Measurements from ENCODE around the gene TEX22.

The TEX22 gene

DNA sequence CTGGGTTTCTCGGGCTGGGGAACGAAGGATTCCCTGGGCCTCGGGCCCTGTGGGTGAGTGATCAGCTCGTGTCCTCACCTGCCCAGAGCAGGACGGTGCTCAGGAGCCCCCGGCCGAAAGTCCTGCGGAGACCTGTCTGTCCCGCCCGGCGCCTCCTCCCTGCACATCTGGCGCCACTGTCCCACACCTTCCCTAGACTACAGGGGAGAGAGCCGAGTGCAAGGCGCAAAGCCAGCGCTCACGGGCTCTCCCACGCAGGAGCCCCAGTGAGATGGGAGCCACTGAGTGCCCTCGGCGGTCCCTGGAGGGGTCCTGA lies 13.1 kb upstream of the TEX22 start:
- H3K4me3 ChIP-seq (ENCODE audit: low read length): no peak overlapping the region
- TF ChIP-seq, protein P1, sequence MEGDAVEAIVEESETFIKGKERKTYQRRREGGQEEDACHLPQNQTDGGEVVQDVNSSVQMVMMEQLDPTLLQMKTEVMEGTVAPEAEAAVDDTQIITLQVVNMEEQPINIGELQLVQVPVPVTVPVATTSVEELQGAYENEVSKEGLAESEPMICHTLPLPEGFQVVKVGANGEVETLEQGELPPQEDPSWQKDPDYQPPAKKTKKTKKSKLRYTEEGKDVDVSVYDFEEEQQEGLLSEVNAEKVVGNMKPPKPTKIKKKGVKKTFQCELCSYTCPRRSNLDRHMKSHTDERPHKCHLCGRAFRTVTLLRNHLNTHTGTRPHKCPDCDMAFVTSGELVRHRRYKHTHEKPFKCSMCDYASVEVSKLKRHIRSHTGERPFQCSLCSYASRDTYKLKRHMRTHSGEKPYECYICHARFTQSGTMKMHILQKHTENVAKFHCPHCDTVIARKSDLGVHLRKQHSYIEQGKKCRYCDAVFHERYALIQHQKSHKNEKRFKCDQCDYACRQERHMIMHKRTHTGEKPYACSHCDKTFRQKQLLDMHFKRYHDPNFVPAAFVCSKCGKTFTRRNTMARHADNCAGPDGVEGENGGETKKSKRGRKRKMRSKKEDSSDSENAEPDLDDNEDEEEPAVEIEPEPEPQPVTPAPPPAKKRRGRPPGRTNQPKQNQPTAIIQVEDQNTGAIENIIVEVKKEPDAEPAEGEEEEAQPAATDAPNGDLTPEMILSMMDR (IDR thresholded peaks at IDR 0.05; ENCODE audit: insufficient read depth, low read depth, low read length, missing control alignments): no peak
- DNase-seq (ENCODE audit: low read depth): no peak

DNA sequence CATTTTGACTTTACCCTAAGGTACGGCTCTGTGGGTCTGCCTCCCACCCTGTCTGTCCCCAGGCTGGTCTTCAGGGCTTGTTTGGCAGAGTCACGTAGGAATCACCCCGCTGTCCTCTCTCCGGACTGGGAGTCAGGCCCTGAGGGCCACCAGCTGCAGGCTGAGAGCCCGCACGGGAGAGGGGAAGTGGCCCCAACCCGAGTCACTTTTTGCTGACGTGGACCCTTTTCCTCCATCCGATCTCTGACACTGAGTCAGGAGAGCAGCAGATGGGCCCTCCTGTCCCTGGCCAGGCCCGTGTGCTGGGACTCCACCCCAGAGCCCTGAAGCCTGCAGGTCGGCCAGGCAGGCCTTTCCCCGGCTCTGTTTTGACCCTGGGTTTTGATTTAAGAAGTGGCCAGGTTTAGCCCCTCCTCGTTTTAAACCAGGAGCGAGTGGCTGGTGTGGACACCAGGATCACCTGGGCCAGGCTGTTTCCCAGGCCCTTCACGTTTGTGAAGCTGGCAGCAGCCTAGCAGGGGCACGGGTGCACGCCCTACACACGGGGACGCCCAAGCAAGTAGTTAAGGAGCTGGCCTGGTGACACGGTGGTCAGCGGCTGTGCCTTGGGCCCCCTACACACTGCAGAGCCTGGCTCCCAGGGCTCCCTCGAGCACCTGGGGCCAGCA lies 12.5 kb upstream of the TEX22 start:
- no peak overlapping the region for H3K4me3 ChIP-seq (ENCODE audit: low read length)
- TF ChIP-seq, protein P1 (IDR thresholded peaks at IDR 0.05; ENCODE audit: insufficient read depth, low read depth, low read length, missing control alignments): no peak
- no peak for DNase-seq (ENCODE audit: low read depth)

DNA sequence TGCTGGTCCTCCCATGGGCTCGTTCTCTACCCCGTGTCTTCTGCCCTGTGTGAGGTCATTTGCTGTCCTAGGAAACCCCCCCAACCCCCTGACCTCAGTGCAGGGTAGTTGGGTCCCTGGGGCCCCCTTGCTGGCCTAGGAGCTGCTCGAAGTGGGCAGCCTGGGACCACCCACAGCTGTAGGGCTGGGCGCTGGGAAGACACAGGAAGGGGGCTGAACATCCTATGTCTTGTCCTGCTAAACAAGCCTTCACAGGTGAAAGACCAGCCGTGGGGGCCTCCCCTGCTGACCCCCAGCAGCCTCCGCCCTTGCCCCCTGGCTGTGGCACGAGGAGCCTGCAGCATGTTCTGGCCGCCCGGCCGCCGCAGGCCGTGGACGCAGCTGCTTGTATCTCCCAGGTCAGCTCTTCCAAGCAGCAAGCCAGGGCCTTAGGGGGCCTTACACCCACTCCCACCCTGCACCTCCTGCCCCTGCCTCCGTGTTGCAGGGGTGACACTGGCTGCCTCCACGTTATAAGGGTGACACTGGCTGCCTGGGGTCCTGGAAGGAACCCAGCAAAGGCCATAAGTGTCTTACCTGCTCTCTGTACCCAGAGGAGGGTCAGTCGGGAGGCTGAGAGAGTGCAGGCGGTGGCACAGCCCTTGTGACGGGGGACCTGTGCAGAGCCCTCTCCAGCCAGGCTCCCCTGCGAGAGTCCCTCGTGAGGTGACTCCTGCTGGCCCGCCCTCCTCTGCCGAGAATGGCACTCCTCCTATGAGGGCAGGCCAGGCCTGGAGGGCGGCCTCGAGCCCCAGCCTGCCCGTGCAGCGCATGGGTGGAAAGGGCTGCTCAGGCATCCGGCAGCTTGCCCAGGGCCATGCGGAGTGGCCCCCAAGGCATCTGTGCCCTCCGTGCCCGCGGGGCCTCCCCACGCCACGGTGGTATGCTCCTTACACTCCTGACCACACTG lies 11.5 kb upstream of the TEX22 start:
- H3K4me3 ChIP-seq (ENCODE audit: low read length): no peak overlapping the region
- TF ChIP-seq, protein P1 (IDR thresholded peaks at IDR 0.05; ENCODE audit: insufficient read depth, low read depth, low read length, missing control alignments): no peak
- DNase-seq (ENCODE audit: low read depth): no peak

DNA sequence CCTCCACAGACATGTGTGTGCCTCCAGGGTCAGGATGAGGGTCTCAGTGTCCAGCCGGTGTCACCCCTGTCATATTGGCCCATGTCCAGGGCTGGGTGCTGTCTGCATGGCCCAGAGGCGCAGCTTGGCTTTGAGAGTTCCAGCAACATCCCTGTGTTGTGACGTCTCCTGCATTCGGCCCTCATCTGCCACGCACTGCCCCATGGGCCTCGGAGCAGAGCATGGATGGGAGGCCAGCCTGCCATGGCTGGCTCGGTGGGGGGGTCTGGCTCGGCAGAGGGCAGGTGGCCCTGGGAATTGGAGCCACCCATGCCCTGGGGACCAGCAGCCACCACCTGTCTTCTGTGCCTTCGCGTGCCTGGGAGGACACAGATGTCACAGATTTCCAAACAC lies 10.8 kb upstream of the TEX22 start:
- no peak for DNase-seq (ENCODE audit: low read depth)
- TF ChIP-seq, protein P1 (IDR thresholded peaks at IDR 0.05; ENCODE audit: insufficient read depth, low read depth, low read length, missing control alignments): no peak
- H3K4me3 ChIP-seq (ENCODE audit: low read length): no peak overlapping the region

DNA sequence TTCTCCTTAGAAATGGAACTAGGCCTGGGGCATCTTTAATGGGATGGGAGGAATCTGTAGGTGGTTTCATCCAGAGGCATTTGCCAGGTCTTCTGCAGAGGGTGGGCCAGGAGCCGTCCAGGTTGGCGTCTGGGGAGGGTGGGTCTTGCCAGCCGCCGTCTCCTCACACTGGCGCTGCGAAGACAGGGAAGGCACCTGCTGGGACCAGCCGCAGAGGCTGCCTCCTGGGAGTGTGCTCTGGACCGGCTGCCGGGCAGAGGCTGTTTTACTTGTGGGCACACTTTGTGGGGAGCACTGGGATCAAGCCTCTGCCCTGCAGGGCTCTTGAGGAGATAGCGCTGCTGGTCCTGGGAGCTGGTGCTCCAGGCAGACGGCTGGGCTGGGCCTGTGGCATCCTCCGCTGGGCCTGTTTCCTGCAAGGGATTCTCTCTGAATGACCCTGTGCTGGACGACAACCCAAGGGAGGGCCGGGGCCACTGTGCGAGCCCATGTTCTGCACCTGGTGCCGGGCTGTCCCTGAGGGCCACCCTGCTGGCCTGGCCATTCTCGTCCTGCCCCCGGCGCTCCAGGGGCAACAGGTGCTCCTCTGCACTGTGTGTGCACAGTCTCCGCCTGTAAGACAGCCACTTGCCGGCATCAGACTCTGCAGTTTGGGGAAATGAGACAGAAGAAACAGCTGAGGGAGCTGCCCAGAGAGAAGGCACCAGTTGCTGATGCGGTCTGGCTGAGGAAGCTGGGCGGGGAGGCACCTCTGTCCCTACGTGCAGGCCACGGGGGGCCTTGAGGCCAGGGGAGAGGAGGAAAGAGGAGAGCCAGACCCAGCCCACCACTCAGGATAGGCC lies 10.0 kb upstream of the TEX22 start:
- TF ChIP-seq, protein P1 (IDR thresholded peaks at IDR 0.05; ENCODE audit: insufficient read depth, low read depth, low read length, missing control alignments): no peak

DNA sequence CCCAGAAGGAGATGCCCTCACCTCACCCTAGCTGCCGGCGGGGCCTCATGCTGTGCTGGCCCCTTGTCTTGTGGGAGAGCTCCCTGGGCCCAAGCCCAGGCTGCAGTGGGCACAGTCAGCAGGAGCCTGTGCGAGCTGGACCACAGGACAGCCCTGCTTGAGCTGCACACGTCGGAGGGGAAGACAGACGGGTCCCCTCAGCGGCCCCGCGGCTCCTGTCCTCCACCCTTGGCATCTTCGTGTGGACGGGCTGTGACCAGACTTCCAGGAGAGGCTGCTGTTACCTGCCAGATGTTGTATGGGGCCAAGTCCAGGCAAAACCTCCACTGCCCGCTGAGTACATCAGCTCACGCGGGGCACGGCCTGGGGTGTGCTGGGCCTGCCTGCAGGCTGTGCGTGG lies 9.4 kb upstream of the TEX22 start:
- no peak overlapping the region for H3K4me3 ChIP-seq (ENCODE audit: low read length)
- TF ChIP-seq, protein P1 (IDR thresholded peaks at IDR 0.05; ENCODE audit: insufficient read depth, low read depth, low read length, missing control alignments): no peak
- DNase-seq (ENCODE audit: low read depth): no peak

More for the DNA sequence above, 10.0 kb upstream of the TEX22 start:
- H3K4me3 ChIP-seq (ENCODE audit: low read length): no peak overlapping the region
- DNase-seq (ENCODE audit: low read depth): no peak

Data from epithelial cell of esophagus (primary cell).